Measurements from ENCODE around the gene LGALS1. TPM values are rescaled to one million over a fixed set of nuclear protein-coding genes. Genes with fewer than 3 reads are reported as not detected.
A peak's percentile ranks its signal among the peaks of the same experiment; 100 is the strongest.

The LGALS1 gene
- total RNA-seq, 2 experiments from 2014 or later = 1,140 to 1,273 TPM

DNA sequence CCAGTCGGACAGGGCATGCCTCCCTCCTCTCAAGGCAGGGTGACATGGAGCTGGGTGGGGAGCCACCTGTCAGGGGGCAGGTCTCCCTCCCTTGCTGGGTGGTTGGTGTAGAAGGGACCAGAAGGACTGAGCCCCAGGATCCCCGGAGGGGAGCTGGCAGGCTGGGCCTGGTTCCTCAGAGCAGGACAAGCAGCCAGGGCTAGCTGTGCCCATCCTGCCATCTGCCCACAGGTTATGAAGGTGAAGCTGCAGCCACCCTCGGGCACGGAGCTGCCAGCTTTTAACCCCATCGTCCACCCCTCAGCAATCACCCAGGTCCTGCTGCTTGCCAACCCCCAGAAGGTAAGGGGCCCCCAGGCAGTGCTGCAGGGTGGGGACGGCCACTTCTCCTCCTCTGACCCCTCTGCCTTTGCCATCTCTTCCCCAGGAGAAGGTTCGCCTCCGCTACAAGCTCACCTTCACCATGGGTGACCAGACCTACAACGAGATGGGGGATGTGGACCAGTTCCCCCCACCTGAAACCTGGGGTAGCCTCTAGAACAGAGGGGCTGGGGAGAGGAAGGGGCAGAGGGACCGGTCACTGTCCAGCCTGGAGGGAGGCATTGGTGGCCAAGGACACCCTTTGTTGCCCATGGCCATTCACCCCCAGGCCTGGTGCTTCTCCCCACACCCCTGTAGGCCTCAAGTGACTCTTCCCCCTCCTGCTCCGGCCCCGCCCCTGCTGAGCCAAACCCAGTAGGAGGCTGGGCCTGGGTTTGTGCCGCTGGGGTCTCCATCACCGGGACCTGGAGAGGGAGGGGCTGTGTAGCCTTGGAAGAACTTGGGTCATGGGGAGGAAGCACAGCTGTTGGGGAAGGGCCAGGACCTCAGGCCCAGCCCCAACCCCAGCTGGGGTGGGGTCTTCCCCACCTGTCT, 43.0 kb upstream of the LGALS1 start:
- Mint-ChIP-seq H3K27ac (peak overlapping the region; percentile 96), H3K36me3 (ENCODE audit: low read depth) (peaks cover 12% of the 10 kb centered on the region), H3K4me3 (peak overlapping the region; percentile 45), H3K27me3 (no peaks in the 10 kb centered on the region), H3K9me3 (no peaks in the 10 kb centered on the region), H3K4me1 (peaks cover 76% of the 10 kb centered on the region)
- ChIA-PET POLR2A (interaction anchor here (0.6 to 0.8 kb wide), 2 partner anchors 10 to 20 kb away, joined by 3 read pairs; no protein-coding TSS in a partner anchor), CTCF (interaction anchor here (0.6 to 12.6 kb wide), 13 partner anchors 8 to 137 kb away, joined by 3 to 127 read pairs (median 5); partner anchors contain the start of genes GGA1, PDXP and SH3BP1)
- no peak for DNase-seq

DNA sequence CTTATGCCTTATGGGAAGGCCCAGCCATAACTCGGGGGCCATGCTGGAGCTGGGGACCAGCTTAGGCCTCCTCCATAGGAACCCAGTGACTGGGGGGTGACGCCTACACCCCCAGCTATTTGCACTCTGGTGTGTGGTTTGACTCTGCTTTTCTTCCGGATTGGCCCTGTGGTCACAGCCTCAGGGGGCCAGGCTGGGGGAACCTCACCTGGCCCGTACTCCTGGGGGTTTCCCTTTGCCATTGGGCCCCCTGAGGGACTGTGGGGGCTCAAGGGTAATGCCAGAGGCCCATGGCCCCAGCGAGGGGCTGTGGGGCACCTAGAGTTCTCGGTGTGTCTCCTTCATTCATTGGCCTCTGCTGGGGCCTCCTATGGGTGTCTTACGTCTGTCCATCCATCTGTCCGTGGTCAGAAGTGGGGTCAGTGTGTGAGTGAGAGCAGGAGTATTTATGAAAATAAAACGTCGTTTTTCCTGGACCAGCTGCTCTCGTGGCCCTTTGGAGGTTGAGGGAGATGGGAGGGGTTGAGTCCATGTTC, 42.3 kb upstream of the LGALS1 start:
- POLR2A ChIA-PET = no interaction called here
- Mint-ChIP-seq H3K36me3 (ENCODE audit: low read depth) (peaks cover 13% of the 10 kb centered on the region), H3K27me3 (no peaks in the 10 kb centered on the region), H3K9me3 (no peaks in the 10 kb centered on the region), H3K27ac (peak overlapping the region; percentile 96), H3K4me1 (peaks cover 77% of the 10 kb centered on the region), H3K4me3 (peak overlapping the region; percentile 39)
- CTCF ChIA-PET = interaction anchor here (0.6 to 12.6 kb wide), 15 partner anchors 9 to 136 kb away, joined by 3 to 127 read pairs (median 4); partner anchors contain the start of genes GGA1, NOL12, PDXP and SH3BP1
- peak; percentile 33 for DNase-seq

DNA sequence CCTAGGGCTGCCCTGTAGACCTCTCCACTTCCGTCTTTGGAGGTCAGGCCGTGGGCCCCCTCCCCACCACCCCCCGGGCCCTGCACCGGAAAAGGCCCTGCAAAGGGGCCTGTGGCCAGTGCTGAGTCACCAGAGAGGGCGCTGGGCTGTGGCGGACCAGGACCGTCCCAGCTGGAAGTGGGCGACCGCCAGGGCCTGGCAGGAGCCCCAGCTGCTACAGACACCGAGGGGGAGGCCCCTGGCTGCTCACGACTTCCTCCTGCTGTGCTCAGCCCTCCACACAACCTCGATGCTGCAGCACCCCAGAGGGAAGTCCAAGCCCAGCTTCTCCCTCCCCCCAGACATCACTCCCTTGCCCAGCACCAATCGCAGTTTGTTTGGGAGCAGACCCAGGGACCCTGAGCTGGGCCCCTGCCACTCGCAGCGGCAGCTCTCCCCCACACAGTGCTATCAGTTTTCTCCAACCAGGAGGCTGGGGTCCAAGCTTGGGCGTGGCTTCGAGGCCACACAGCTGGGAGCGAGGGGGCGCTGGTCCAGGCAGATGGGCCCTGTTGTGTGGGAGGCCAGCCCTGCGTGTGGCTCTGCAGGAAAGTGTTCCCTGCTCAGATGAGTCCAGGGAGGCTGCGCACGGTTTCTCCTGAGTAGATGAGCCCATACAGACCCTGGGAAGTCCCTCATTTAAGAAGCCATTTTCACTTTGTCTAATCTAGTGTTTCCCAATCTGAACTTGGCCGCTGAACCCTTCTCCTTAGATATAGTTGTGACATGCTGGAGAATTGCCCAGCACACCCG, 41.6 kb upstream of the LGALS1 start:
- H3K36me3 Mint-ChIP-seq (ENCODE audit: low read depth) = peaks cover 15% of the 10 kb centered on the region
- peak overlapping the region; percentile 96 for H3K27ac Mint-ChIP-seq
- peaks cover 77% of the 10 kb centered on the region for H3K4me1 Mint-ChIP-seq
- H3K27me3 Mint-ChIP-seq = no peaks in the 10 kb centered on the region
- H3K9me3 Mint-ChIP-seq = no peaks in the 10 kb centered on the region
- DNase-seq = peak; percentile 62
- CTCF ChIA-PET = interaction anchor here (0.6 to 12.6 kb wide), 14 partner anchors 9 to 1682 kb away, joined by 3 to 127 read pairs (median 6); partner anchors contain the start of genes GGA1, NOL12, PDXP and SH3BP1
- POLR2A ChIA-PET = no interaction called here
- H3K4me3 Mint-ChIP-seq = peak overlapping the region; percentile 41

DNA sequence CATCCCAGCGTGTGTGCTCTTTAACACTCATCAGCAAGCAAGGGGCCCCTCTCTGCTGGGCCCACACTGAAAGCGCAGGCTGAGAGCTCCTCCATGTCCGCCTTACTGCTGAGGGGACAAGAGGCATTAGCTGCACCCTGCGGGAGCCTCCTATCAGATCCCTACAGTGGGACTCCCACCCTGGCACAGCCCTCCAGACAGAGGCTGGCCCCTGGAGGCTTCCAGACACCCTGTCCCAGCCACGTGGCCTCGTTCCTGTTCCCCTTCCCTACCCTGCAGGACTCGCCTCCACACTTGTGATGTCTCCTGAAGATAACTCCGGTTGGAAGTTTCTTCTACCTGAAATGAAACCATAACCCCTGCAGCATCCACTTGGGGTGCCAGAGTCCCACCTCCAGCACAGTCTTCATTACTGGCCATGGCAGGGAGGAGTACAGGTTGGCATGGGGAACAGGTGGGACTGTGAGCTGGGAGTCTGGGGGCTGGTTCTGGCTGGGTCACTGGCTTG, 41.0 kb upstream of the LGALS1 start:
- Mint-ChIP-seq H3K4me1 (peaks cover 74% of the 10 kb centered on the region), H3K27ac (peak overlapping the region; percentile 96), H3K27me3 (no peaks in the 10 kb centered on the region), H3K36me3 (ENCODE audit: low read depth) (peaks cover 16% of the 10 kb centered on the region), H3K9me3 (no peaks in the 10 kb centered on the region), H3K4me3 (peak overlapping the region; percentile 41)
- POLR2A ChIA-PET = no interaction called here
- DNase-seq = no peak
- CTCF ChIA-PET = interaction anchor here (1.1 to 12.6 kb wide), 8 partner anchors 8 to 47 kb away, joined by 3 to 127 read pairs (median 8); partner anchors contain the start of genes PDXP and SH3BP1

DNA sequence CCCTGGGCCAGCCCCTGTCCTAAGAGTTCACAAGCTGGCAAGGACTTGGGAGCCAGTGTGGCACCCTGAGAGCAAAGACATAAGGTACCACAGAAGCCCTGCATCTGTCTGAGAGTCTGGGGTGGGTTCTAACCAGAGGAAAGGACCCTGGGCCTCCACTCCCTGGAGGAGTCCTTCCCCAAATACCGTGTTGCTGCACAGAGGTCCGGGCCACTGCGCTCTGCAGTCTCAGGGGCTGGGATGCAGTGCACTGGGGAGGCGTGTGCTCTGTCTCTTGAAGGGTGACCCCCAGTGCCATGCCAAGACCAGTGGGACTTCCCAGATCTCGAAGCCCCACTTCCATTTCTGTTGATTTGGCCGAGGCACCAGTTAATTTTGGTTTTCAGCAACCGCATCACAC, 40.3 kb upstream of the LGALS1 start:
- no peaks in the 10 kb centered on the region for H3K27me3 Mint-ChIP-seq
- peaks cover 16% of the 10 kb centered on the region for H3K36me3 Mint-ChIP-seq (ENCODE audit: low read depth)
- H3K4me1 Mint-ChIP-seq = peaks cover 74% of the 10 kb centered on the region
- no peaks in the 10 kb centered on the region for H3K9me3 Mint-ChIP-seq
- ChIA-PET CTCF (interaction anchor here (1.1 to 12.6 kb wide), 5 partner anchors 8 to 46 kb away, joined by 3 to 127 read pairs (median 9); partner anchors contain the start of gene SH3BP1), POLR2A (no interaction called here)
- H3K27ac Mint-ChIP-seq = peak overlapping the region; percentile 96
- H3K4me3 Mint-ChIP-seq = peak overlapping the region; percentile 41
- DNase-seq = no peak

DNA sequence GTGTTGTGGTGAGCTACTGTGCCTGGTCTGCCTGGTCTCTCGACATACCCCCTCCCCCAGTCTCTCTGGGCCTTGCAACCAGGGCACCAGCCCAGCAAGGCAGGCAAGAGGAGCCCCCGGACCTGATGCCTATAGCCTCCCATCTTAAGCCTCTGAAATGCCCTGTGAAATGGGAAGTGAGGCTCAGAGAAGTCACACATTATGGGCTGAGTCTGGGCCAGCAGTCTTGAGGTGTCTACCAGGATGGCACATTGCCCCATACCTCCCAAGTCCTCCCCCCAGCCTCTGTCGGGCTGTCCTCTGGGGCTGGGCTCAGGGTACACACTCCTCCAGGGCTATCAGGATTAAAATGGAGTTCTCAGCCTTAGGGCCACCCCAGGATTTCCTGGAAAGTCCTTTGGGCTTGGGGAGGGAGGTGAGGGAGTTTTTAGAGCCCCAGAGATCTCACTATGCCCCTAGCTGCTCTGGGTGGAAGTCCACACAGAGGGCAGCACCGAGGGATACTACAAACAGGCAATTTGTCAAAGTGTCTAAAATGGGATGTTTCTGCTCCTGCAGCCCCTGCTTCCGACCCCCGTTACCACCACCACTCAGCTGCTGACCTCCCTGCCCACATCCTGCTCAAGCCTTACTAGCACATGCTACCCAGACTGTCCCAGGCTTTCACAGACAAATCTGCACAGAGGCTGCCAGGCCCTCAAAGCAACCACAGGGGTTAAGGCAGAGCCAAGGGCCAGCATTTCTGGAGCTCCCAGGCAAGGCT, 39.1 kb upstream of the LGALS1 start:
- Mint-ChIP-seq H3K4me3 (peak overlapping the region; percentile 98), H3K27me3 (no peaks in the 10 kb centered on the region), H3K9me3 (no peaks in the 10 kb centered on the region), H3K36me3 (ENCODE audit: low read depth) (peaks cover 25% of the 10 kb centered on the region), H3K27ac (peak overlapping the region; percentile 90), H3K4me1 (peaks cover 71% of the 10 kb centered on the region)
- peak; percentile 62 for DNase-seq
- POLR2A ChIA-PET = interaction anchor here (1.0 kb wide), 1 partner anchor 9 kb away, joined by 5 read pairs; no protein-coding TSS in a partner anchor
- CTCF ChIA-PET = interaction anchor here (0.6 to 12.6 kb wide), 11 partner anchors 6 to 770 kb away, joined by 3 to 127 read pairs (median 3); partner anchors contain the start of genes GGA1 and SH3BP1

DNA sequence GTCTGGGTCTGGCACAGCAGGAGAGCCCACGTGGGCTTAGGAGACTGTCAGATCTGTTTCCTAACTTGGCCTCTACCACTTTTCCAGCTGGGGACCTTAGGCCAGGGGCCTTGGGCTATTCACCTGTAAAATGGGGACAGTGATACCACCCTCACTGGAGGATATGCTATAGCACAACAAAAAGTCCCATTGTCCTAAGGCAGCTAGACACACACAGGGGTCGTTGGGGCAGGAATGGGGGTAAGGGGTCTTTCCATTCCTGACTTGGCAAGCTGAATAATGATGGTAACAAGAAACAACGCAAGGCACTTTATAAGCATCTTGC, 38.5 kb upstream of the LGALS1 start:
- Mint-ChIP-seq H3K27ac (peak overlapping the region; percentile 90), H3K4me1 (peaks cover 71% of the 10 kb centered on the region), H3K4me3 (peak overlapping the region; percentile 98), H3K9me3 (no peaks in the 10 kb centered on the region), H3K27me3 (no peaks in the 10 kb centered on the region), H3K36me3 (ENCODE audit: low read depth) (peaks cover 29% of the 10 kb centered on the region)
- POLR2A ChIA-PET = interaction anchor here (1.0 kb wide), 1 partner anchor 9 kb away, joined by 5 read pairs; no protein-coding TSS in a partner anchor
- CTCF ChIA-PET = interaction anchor here (0.8 to 3.0 kb wide), 8 partner anchors 10 to 44 kb away, joined by 3 to 17 read pairs (median 4); partner anchors contain the start of gene GGA1
- no peak for DNase-seq

DNA sequence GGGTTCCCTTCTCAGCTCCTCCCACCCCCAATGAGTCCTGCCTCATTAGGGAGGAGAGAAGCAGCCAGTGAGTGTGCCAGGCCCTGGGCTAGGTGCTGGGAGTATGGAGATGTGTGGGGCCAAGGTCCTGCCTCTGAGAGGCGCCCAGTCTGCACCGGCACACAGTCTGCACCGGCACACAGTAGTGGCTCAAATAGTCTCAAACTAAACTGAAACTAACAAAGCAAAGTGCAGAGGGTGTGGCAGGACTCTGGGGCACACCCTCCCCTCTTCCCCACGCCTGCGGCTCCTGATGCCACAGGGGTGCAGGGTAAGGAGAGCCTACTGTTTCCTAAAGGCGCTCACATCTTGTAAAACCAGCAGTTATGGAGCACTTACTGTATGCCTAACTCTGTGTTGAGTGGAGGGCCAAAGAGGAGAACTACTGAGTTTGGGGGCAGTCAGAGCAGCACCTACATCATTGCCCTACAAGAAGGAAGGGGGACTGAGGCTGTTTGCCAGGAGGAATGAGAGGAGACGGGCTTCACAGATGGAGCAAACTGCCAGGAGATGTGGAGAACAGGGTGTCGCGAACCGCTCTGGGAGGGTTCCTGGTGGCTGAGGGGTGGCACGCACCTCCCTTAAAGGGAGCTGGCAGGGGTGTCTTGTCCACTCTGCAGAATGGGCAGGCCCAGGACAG, 36.9 kb upstream of the LGALS1 start:
- ChIA-PET POLR2A (no interaction called here), CTCF (interaction anchor here (1.0 to 7.9 kb wide), 8 partner anchors 11 to 46 kb away, joined by 3 to 143 read pairs (median 5); partner anchors contain the start of genes GGA1, LGALS1, NOL12 and PDXP)
- DNase-seq = peak; percentile 70
- Mint-ChIP-seq H3K4me3 (peak overlapping the region; percentile 98), H3K9me3 (no peaks in the 10 kb centered on the region), H3K36me3 (ENCODE audit: low read depth) (peaks cover 43% of the 10 kb centered on the region), H3K27me3 (no peaks in the 10 kb centered on the region), H3K27ac (peak overlapping the region; percentile 90), H3K4me1 (peaks cover 75% of the 10 kb centered on the region)

DNA sequence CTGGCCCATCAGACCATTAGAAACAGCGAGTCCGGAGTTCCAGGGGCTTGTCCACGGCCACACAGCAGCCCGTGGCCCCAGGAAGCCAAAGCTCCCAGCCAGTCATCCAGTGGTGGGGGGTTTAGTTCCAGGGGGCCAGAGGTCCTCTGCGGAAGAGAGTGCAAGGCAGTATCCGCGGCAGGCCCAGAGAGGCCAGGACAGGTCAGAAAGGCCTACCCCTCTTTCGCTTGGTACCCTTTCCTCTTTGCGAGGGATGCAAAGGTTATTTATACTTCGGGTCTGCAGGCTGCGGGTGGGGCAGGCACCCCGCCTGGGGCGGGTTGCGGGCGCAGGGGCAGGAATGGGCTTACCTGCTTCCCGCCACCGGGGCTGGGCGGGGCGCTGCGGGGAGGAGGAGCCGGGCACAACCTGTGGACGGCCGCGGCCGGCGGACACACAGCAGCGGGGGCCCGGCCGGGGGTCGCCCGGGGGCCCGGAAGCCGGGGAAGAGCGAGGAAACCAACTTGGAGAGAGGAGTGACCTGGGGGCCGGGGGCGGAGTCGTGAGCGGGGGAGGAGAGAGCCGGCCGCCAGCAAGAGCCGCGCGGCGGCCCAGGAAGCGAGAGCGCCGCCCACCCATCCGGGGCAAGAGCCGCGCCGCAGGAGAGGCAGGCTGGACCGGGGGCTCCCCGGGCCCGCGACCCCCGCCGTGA, 36.2 kb upstream of the LGALS1 start, which contains the start of gene SH3BP1:
Gene SH3BP1 (plus strand): TSS at position 600 of the 691 bp plus-strand sequence. CDS start 119 bp downstream, outside the sequence.
- POLR2A ChIA-PET = no interaction called here
- H3K27me3 Mint-ChIP-seq = no peaks in the 10 kb centered on the region
- peaks cover 73% of the 10 kb centered on the region for H3K4me1 Mint-ChIP-seq
- H3K9me3 Mint-ChIP-seq = no peaks in the 10 kb centered on the region
- H3K4me3 Mint-ChIP-seq = peak within 1 kb of the TSS; percentile 98
- CTCF ChIA-PET = interaction anchor here (1.2 to 7.9 kb wide), 4 partner anchors 9 to 41 kb away, joined by 3 to 143 read pairs (median 72); partner anchors contain the start of genes GGA1, LGALS1, NOL12 and PDXP
- H3K27ac Mint-ChIP-seq = peak within 1 kb of the TSS; percentile 98
- DNase-seq = peak; percentile 73
- peaks cover 46% of the 10 kb centered on the region for H3K36me3 Mint-ChIP-seq (ENCODE audit: low read depth)

DNA sequence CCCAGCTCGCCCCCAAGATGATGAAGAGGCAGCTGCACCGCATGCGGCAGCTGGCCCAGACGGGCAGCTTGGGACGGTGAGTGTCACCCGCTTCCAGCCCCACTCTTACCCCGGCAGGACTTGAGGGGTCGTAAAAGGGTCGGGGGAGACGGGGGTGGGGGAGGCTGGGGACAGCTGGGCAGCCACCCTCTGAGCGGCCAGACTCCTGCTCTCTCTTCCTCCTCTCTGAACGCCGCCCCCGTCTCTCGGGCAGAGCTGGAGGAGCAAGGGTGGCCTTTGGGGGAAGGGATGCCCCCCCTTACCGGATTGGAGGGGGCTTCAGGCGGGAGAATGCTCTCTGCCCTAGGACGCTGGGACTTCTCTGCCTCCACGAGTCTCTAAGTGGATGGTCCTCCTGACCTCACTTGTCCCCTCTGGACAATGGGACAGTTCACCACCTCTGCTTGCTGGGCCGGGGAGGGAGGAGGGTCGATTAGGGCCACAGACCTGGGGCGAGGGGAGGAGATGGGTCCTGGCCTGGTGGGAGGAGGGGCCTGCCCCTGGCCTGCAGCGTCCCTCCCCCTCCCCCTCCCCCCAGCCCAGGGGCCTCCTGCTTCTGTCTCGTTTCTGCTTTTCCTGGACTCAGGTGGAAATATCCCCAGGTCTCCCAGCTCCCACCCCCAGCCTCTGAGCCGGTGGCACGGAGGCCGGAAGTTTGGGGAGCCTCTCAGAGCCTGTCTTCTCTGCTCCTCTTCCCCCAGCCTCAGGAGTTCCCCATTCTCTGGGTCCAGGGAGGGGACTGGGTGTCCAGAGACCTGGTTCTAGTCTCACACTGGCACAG, 35.5 kb upstream of the LGALS1 start:
- Mint-ChIP-seq H3K9me3 (no peaks in the 10 kb centered on the region), H3K36me3 (ENCODE audit: low read depth) (peaks cover 44% of the 10 kb centered on the region), H3K27ac (peak overlapping the region; percentile 98), H3K27me3 (no peaks in the 10 kb centered on the region), H3K4me3 (peak overlapping the region; percentile 98), H3K4me1 (peaks cover 65% of the 10 kb centered on the region)
- ChIA-PET POLR2A (no interaction called here), CTCF (interaction anchor here (0.6 to 7.9 kb wide), 6 partner anchors 10 to 1149 kb away, joined by 3 to 143 read pairs (median 3); partner anchors contain the start of genes LGALS1, NOL12 and PDXP)
- DNase-seq = no peak
